RWPE2 (cell line): ENCODE results near the gene PRRG1.

Experiments
- ATAC-seq: fragments of 200-7000 bp; cut with Tn5 transposase; 3 replicates; pipeline ENCODE4 v1.9.1; 2021; ENCODE audit warnings: low read depth
- DNase-seq: peaks from one replicate; pipeline ENCODE4 v3.0.0-alpha.2; 2020; ENCODE audit warnings: low spot score
- H3K27ac ChIP-seq: fragments of 450-650 bp; 2 replicates; pipeline ENCODE4 v1.5.1; 2017; ENCODE audit warnings: mild to moderate bottlenecking; ENCODE audit not compliant: poor library complexity, severe bottlenecking
- H3K27me3 ChIP-seq: fragments of 250-450 bp; sonication (Bioruptor Pico); 2 replicates; pipeline ENCODE4 v1.5.1; 2021; ENCODE audit warnings: mild to moderate bottlenecking, moderate library complexity; ENCODE audit not compliant: insufficient read depth, poor library complexity, severe bottlenecking
- H3K36me3 ChIP-seq: fragments of 250-450 bp; sonication (Bioruptor Pico); 2 replicates; pipeline ENCODE4 v1.5.1; 2020; ENCODE audit warnings: low read depth, mild to moderate bottlenecking, moderate library complexity
- H3K4me1 ChIP-seq: fragments of 250-450 bp; sonication (Bioruptor Pico); 2 replicates; pipeline ENCODE4 v1.5.1; 2021; ENCODE audit warnings: mild to moderate bottlenecking, moderate library complexity; ENCODE audit not compliant: insufficient read depth, poor library complexity, severe bottlenecking
- H3K4me3 ChIP-seq: fragments of 250-450 bp; sonication (Bioruptor Pico); 2 replicates; pipeline ENCODE4 v1.5.1; 2021; ENCODE audit warnings: mild to moderate bottlenecking, moderate library complexity; ENCODE audit not compliant: severe bottlenecking
- H3K9me3 ChIP-seq: fragments of 250-450 bp; sonication (Bioruptor Pico); 2 replicates; pipeline ENCODE4 v1.5.1; 2021; ENCODE audit warnings: mild to moderate bottlenecking, moderate library complexity; ENCODE audit not compliant: severe bottlenecking
- TF ChIP-seq, protein P1 (sequence below): fragments of 450-650 bp; IDR thresholded peaks from one replicate; pipeline ENCODE4 v1.5.1; 2017; ENCODE audit warnings: mild to moderate bottlenecking, moderate library complexity; ENCODE audit not compliant: poor library complexity, severe bottlenecking

PRRG1 gene

DNA sequence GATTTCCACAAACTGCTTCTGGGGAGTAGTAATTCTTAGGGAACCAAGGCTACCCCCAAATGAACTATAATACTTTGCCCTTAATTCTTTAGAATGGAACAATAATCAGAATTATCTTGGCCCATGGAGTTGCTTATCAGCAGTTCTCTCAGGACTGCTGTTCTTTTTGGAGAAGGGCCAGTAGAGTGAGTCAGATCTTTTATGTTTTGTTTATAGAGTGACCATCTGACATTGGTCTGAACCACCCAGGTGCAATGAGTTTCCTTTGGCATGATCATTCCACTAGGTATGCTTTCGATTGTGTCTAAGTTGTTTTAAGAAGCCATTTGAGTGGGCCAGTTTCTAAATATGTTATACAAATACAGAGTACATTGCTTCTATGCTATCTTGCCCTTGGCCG, 31.8 kb downstream of the PRRG1 start:
- TF ChIP-seq, protein P1, sequence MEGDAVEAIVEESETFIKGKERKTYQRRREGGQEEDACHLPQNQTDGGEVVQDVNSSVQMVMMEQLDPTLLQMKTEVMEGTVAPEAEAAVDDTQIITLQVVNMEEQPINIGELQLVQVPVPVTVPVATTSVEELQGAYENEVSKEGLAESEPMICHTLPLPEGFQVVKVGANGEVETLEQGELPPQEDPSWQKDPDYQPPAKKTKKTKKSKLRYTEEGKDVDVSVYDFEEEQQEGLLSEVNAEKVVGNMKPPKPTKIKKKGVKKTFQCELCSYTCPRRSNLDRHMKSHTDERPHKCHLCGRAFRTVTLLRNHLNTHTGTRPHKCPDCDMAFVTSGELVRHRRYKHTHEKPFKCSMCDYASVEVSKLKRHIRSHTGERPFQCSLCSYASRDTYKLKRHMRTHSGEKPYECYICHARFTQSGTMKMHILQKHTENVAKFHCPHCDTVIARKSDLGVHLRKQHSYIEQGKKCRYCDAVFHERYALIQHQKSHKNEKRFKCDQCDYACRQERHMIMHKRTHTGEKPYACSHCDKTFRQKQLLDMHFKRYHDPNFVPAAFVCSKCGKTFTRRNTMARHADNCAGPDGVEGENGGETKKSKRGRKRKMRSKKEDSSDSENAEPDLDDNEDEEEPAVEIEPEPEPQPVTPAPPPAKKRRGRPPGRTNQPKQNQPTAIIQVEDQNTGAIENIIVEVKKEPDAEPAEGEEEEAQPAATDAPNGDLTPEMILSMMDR, result no peak
- no peaks in the 10 kb centered on the region for H3K27me3 ChIP-seq
- no peak overlapping the region for H3K27ac ChIP-seq
- H3K9me3 ChIP-seq, result no peaks in the 10 kb centered on the region
- H3K36me3 ChIP-seq, result no peaks in the 10 kb centered on the region
- H3K4me1 ChIP-seq, result peaks cover 20% of the 10 kb centered on the region
- H3K4me3 ChIP-seq, result no peak overlapping the region
- DNase-seq (no peak), ATAC-seq (peak; percentile 90)

DNA sequence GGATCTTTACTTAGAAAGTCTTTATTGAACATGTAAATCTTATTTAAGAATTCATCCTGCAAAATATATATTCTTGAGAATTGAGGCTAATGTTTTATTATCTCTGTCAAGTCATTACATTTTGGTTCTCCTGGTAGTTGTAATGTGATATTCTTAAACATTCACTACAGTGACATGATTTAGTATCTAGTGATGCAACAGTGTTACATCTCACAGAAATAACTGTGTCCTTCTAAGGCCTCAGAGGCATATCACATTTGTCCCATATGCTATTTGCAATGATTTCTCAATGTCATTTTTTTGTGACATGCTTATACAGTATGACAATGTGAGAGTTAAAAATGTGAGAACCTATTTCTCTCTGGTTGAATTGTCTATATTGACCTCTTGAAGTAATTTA, 34.1 kb downstream of the PRRG1 start:
- Histone ChIP-seq H3K27me3 (no peaks in the 10 kb centered on the region), H3K4me1 (peaks cover 20% of the 10 kb centered on the region), H3K4me3 (no peak overlapping the region), H3K27ac (no peak overlapping the region), H3K36me3 (no peaks in the 10 kb centered on the region), H3K9me3 (no peaks in the 10 kb centered on the region)
- DNase-seq, result no peak
- ATAC-seq, result no peak
- TF ChIP-seq, protein P1, result no peak

DNA sequence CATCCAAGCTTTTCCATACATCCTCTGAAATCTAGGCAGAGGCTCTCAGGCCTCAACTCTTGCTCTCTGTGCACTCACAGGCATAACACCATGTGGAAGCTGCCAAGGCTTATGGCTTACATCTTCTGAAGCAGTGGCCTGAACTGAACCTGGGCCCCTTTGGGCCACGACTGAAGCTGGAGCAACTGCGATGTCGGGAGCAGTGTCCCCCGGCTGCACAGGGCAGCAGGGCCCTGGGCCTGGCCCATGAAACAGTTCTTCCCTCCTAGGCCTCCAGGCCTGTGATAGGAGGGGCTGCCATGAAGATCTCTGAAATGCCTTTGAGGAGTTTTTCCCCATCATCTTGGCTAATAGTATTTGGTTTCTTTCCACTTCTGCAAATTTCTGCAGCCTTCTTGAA, 39.2 kb downstream of the PRRG1 start:
- ATAC-seq (no peak), DNase-seq (no peak)
- Histone ChIP-seq H3K4me1 (no peaks in the 10 kb centered on the region), H3K36me3 (no peaks in the 10 kb centered on the region), H3K27ac (no peak overlapping the region), H3K27me3 (no peaks in the 10 kb centered on the region), H3K4me3 (no peak overlapping the region), H3K9me3 (no peaks in the 10 kb centered on the region)
- TF ChIP-seq, protein P1, result no peak

DNA sequence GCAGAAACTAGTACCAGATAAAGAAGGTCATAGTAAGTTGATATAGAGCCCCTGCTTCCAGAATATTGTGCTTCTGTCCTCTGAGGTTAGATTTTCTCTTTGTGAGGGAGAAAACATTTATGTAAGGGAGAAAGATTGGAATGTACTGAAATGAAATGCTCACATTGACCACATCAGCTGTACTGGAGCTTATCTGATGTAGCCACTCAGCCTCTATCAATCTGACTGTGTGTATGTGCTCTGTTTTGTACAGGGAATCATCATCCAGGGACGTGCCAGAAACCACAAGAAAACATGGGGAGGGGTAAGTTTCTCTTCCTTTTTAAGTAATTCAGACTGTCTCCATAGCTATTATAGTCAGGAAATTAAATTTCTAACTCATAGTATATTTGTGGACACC, 56.8 kb downstream of the PRRG1 start:
- no peak for ATAC-seq
- Histone ChIP-seq H3K27ac (no peak overlapping the region), H3K27me3 (no peaks in the 10 kb centered on the region), H3K36me3 (no peaks in the 10 kb centered on the region), H3K4me3 (no peak overlapping the region), H3K9me3 (no peaks in the 10 kb centered on the region), H3K4me1 (no peaks in the 10 kb centered on the region)
- TF ChIP-seq, protein P1, result no peak
- no peak for DNase-seq

DNA sequence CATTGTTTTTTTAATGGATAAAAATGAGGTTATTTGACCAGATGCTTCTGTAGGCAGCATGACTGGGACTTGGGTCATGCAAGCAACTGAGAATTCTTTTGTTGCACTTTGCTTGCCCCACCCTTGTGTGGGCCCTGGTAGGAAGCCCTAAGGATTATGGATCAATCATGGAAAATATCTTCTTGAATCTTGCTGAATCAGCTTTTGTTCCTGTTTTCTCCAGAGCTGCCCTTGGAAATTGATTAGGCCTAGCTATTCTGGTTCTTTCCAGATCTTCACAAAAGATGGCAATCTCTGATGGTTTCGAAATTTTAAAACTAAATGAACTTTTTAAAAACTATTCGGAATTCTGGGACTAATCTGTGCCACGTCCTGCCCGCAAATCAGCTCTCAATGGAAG, 58.6 kb downstream of the PRRG1 start:
- TF ChIP-seq, protein P1, result no peak
- H3K9me3 ChIP-seq, result no peaks in the 10 kb centered on the region
- no peak overlapping the region for H3K27ac ChIP-seq
- no peaks in the 10 kb centered on the region for H3K4me1 ChIP-seq
- H3K36me3 ChIP-seq, result no peaks in the 10 kb centered on the region
- DNase-seq, result no peak
- H3K27me3 ChIP-seq, result no peaks in the 10 kb centered on the region
- H3K4me3 ChIP-seq, result no peak overlapping the region
- no peak for ATAC-seq
